ENCODE data around the gene AIF1.

GRCh38 chr6:31631209-31631608, 16.2 kb downstream of the AIF1 start:
- TF ChIP-seq CTCF (IDR thresholded peaks at IDR 0.05) (no peak), POLR2A (IDR thresholded peaks at IDR 0.05) (no peak)
